ENCODE data around the gene NME4.
"Not testable (repeated sequence)": the region's sequence is repeated elsewhere in the genome, so short reads cannot be mapped to it uniquely, and the experiment has no call there.

Gene NME4

DNA sequence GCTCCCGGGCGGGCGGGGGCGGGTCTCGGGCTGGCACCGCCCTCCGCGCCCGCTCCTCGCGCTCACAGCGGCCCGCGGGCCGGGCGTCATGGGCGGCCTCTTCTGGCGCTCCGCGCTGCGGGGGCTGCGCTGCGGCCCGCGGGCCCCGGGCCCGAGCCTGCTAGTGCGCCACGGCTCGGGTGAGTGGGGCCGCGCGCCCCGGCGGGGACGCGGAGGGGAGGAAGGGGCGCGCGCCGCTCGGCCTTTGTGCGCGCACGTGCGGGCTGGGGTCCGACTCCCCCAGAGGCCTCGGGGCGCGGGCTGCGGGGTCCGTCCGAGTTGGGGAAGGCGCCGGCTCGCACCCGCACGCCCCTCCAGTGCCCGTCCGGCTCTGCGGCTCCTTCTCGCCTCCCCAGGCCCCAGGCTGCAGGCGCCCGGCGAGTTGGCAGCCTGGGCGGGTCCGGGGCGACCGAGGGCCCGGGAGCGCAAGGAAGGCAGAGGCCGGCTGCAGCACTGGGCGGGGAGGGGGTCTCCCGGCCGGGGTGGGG is at the start of gene NME4:
Gene NME4 (plus strand): TSS at position 65 of the 527 bp plus-strand sequence. CDS start 24 bp downstream, at position 89.
- no peak for DNase-seq (ENCODE audit: low spot score)

DNA sequence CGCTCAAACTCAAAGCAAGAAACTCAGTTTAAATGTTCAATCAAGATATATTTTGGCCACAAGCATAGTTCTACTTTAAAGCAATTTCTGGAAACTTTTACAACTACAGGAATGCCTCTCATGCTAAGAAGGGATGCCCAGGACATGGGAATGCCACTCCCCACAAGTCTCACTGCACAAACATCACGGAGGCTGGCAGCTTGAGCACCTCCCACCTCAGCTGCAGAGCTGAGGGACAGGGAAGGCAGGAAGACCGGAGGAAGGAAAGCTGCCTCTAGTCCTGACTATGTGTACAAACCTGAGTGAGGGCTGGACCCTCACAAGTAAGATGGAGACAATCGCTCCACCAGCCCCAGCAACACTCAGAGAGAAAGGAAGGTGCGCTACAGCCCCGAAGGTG is 49.8 kb upstream of the NME4 start:
- DNase-seq (ENCODE audit: low spot score), result no peak

DNA sequence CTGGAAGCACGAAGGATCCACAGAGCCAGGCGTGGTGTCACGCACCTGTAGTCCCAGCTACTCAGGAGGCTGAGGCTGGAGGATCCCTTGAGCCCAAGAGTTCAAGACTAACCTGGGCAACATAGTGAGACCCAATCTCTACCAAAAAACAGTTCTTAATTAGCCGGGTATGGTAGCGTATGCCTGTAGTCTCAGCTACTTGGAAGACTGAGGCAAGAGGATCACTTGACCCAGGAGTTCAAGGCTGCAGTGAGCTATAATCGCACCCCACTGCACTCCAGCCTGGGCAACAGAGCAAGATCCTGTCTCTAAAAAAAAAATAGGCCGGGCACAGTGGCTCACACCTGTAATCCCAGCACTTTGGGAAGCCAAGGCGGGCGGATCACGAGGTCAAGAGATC is 48.5 kb upstream of the NME4 start:
- not testable (repeated sequence) for DNase-seq (ENCODE audit: low spot score)

DNA sequence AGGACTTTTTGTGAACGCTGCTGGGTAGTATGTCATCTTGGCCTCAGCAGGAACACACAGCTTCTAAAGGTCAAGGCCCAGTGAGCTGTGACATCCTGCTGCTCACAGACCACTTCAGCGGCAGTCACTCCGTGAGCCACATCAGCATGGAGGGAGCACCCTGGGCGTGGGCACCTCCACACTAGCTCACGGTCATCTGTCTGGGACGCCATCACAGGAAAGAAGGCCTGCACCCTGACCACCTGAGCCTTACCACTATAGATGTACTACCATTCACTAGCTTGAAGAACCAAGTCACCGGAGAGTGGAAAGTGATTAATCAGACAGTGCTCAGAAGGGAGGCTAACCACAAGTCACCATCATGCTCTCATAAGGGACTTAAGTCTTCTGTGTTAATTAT is 47.8 kb upstream of the NME4 start:
- DNase-seq (ENCODE audit: low spot score), result no peak

DNA sequence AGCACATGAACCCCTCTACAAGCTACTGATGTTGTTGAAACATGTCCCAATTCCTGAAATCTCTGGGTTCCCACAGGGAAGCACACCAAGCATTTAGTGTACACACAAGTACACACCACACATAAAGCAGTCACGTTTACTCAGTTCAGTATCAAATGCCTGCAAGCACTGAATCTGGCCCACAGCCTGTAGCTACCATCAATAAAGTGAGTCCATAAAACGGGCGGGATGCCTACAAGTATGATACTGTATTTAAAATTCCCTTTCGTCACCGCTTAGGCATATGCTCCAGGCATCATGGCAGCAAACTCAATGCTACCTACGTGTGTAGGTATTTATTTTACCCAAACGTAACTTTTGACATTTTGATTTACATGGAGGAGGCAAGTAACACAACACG is 46.8 kb upstream of the NME4 start:
- no peak for DNase-seq (ENCODE audit: low spot score)

DNA sequence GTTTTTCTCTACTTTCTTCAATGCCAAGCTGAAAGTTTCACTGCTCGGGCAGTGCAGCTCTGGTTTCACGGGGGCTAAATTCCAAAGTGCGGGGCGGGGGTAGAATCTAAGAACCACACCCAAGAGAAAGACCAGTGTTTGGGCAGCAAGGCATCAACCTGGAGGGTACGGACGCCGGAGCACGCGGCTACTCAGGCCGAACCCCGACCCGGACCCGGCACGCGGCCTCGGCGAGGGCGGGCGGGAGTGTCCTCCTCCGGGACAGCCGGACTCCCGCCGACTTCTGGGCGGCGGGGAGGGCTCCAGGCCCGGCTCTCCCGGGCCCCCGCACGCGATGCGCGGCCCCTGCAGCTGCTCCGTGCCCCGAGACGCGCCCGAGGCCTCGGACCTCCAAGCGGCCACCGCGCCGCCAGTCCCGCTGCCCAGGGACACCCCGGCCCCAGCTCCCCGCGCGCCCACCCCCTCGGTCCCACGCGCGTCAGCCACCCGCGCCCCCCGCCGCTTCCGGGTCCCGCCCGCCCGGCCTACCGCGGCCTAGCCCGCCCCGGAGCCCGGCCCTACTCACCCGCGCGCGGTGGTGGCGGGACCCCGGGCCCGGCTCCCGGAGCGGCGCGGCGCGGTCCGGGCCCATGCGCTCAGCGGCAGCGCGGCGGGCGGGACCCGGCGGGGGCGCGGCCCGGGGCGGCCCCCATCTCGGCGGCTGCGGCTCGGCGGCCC is 45.0 kb upstream of the NME4 start:
- DNase-seq (ENCODE audit: low spot score), result no peak

DNA sequence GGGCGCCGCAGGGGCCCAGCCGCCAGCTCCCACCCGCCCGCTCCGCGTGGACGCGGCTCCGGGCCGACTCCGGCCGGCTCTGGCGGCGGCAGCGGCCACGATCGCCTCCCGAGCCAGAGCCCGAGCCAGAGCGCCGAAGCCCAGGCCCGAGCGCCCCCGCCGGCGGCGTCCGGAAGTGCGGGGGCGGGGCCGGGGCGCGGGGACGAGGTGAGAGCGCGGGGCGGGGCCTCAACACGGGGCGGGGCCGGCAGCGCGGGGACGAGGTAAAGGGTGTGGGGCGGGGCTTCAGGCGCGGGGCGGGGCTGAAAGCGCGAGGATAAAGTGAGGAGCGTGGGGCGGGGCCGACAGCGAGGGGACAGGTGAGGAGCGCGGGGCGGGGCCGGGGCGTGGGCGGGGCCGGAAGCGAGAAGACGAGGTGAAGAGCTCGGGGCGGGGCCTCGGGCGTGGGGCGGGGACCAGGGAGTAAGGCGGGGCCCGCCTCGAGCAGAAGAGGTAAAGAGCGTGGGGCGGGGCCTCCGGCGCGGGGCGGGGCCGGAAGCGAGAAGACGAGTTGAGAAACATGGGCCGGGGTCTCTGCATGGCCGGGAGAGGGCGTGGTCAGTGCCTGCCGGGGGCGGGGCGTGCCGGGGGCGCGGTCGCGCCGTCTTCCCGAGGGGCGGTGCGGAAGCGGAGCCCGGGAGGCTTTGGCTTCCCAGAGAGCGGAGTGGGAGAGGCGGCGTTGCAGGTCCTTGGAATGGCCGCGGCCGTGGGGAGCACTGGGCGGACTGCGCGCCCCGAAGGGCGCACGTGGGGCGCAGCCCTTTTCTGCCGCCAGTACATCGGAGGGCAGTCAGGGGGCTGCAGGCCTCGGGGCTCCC is 44.2 kb upstream of the NME4 start, which contains the start of gene AXIN1:
Gene AXIN1 (minus strand): TSS at position 177 of the 857 bp plus-strand sequence. CDS start 5,698 bp downstream, outside the sequence.
- peak; percentile 95 for DNase-seq (ENCODE audit: low spot score)

DNA sequence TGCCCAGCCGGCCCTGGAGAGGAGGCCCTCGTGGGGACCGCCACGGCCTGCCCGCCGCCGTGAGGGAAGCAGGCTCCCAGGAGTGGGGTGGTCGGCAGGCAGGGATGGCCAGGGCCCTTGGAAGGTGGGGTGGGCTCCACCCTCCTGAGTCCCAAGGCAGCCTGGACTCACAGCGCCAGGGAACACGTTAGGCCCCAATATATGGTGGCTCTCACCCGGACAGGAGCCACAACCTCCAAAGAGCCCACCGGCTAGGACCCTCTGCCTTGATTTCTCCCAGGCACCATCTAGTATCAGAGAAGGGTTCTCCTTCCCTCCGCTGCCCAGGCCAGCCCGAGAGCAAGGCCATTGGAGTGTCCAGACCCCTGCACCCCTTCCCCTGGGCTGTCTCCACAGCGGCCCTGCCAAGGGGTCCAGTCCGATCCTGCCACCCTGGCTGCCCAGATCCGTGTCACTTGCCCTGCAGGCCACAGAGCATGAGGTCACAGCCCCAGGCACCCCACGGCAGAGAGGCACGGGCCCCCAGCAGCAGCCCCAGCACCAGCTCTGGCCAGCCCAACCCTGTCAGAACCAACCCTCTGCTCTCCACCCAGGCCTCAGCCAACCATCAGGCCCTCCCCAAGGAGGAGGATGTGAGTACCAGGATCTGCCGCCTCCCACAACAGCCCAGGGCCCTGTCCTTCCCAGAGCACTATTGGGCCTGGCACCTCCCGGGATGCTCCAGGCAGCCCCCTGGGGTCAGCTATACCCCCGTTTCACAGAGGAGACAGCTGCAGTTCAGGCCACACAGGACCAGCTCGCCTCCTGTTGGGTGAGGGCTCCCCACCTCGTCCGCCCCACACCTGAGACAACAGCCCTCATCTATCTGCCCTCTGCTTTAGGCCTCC is 43.4 kb upstream of the NME4 start:
- DNase-seq (ENCODE audit: low spot score), result no peak

DNA sequence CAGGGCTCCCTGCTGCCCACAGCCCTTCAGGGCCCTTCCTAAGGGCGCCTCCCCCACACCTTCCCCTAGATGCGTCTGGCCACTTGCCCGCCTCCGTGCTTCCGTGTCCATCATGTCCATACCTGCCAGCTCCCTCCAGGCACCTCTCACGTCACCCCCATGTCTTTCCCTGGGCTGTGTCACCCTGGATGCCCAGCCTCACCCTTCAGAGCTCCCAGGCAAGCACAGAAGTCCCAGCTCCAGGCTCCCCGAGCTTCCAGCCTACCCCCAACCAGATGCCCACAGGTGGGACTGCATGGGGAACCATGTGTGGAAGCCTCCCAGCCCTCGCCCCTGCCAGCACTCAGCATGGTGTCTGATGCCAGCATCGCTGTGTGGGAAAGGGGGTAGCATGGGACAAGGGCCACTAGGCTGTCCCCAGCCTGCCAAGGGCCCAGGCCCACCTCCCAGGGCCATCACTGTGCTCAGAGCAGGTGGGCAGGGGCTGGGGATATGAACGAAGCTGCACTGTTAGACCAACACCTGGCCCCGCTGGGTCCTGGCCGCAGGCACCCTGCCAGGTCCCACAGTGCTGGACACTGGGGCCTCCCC is 42.6 kb upstream of the NME4 start:
- DNase-seq (ENCODE audit: low spot score), result no peak

DNA sequence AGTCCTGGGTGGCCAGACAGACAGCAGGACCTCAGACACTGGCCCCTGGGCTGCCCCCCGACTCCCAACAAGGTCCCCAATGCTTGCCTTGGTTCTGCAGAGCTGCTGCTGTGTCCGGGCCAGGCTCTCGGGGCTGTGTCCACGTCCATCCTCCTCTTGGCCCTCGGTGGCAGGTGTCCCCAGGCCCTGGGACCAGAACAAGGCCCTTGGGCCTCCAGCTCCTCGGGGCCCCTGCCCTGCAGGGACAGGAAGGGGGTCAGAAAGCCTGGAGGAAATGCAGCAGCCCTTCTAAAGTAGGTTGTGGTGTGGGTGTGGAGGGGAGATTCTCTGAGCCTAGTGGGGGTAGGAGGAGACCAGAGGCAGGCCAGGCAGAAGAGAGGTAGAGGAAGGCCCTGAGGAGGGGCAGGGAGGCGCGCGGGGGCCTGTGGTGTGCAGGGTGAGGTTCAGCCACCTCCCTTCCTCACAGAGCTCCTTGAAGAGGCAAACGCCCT is 42.0 kb upstream of the NME4 start:
- DNase-seq (ENCODE audit: low spot score), result no peak

DNA sequence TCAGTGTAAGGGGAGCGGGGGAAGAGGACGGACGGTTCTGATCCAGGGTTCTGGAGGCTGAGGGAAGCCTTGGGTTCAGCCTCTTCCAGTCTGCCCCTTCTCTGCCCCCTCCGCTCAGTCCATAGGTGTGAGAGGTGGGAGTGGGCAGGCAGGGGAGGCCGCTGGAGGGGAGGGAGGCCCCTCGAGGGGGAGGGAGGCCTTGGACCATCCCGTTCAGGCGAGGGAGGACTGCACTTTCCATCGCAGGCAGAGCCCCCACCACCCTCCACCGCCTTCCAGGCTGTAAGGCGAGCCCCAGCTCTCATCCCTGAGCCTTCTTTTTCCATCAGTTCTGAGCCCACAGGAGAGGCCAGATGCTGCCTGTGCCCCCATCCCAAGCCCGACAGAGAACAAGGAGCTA is 40.3 kb upstream of the NME4 start:
- DNase-seq (ENCODE audit: low spot score), result no peak

DNA sequence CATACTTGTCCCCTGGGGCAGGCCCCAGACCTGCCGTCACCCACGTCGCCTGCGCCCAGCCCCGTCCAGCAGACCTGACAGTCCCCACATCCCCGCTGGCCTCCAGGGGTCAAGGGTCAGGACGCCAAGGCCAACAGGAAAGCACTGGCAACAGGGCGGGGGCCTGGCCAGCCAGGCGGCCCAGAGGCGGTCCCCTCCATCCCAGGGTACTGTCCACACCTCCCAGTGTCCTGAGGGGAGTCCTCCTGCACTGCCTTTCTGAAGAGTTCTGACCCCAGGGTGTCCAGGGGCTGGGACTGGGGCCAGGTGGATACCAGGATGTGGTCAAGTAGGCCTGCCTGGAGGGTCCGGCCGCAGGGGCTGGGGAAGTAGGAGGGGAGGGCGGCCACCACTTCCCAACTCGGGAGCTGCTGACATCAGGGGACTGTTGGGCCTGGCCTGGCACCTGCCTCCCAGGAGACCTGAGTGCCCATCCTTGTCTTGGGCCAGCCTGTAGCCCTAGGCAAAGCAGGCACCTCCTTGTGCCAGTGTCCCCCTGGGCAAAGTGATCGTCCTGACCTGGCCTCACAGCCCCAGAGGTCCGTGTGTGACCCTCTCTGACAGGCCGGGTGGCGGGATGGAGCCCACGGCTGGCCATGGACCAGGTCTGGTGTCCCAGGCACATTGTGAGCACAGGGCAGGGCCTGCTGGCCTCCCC is 37.8 kb upstream of the NME4 start:
- DNase-seq (ENCODE audit: low spot score), result no peak

DNA sequence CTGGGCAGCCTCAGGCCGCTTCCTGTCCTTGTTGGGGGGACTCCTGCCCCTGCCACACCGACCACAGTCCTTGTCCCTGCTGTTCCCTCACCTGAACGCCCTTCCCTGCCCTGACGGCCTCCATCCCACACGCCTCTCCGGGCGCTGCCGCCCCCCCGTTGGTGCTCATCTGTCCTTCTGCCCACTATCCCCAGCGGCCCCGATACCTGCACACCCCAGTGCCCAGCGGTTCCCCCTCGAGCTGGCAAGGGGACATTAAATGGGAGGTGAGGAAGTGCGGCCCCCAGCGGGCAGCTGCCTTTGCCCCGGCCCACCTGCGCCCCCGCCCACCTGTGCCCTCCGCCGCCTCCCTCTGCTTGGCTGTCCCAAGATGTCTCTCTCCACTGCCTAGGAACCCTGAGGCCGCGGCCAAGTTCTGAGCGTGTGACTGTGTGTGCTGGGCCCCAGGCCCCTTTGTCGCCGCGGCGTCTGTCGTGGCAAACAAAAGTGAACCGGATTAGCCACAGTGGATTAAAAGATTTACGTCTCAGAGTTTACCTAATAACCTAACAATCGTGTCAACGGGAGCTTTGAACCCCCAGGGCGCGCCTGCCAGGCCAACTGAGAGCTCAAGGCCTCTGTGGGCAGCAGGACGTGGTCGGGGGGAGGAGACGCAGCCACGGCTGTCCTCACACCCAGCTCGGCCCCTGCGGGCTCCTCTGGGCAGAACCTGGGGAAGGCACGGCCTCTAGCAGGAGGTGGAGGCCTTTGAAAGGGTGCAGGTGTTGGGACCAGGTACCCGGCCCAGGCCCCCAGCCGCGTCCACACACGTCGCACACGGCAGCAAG is 36.9 kb upstream of the NME4 start:
- DNase-seq (ENCODE audit: low spot score), result no peak

DNA sequence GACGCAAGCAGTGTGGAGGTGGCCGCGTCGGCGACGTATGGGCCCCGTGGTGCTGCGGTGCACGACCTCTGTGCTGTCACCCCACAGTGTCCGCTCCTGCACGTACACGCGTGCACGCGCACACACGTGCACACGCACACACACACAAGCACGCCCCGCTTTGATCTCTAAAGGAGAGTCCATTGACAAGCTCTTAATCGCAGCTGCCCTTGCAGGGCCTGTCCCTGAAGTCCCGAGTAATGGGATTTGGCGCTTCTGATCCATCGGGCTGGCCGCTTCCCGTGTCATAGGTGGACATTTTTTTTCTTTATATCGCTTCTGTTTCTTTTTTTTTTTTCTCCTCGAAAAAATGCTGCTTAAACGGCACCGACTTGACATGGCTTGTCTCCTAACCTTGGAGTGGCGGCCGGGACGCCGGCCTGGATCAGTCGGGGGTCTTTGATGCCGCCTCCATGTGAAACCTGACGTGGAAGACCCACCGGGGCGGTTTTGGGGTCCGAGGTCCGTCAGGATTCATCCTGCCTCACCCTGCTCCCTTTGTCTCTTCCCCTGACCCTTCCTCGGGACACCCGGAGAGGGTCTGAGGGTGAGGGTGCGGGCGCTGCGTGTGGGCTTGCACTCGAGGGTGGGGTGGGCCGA is 36.2 kb upstream of the NME4 start:
- no peak for DNase-seq (ENCODE audit: low spot score)

DNA sequence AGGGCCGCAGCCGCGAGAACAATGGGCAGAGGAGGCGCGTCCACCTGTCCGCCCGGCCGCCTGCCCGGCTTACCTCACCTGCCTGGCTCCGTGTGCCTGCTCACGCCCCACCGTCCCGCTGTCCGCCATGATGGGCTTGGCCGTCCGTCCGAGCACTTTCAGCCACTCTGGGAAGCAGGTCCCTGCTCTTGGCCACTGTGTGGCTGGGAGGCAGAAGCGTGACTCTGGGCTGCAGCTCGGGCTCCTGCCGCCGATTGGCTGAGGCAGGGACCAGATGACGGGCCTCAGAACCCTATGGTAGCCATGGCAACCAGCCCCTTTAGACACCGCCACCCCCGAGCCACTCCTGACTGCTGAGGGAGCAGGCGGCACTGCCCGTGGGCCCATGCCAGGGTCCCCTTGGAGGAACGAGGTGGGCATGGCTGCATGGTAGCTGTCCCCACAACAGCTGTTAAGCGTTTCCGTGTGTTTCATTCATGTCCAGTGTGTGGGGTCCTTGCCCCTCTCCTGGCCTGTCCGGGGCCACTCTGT is 35.6 kb upstream of the NME4 start:
- DNase-seq (ENCODE audit: low spot score), result no peak

DNA sequence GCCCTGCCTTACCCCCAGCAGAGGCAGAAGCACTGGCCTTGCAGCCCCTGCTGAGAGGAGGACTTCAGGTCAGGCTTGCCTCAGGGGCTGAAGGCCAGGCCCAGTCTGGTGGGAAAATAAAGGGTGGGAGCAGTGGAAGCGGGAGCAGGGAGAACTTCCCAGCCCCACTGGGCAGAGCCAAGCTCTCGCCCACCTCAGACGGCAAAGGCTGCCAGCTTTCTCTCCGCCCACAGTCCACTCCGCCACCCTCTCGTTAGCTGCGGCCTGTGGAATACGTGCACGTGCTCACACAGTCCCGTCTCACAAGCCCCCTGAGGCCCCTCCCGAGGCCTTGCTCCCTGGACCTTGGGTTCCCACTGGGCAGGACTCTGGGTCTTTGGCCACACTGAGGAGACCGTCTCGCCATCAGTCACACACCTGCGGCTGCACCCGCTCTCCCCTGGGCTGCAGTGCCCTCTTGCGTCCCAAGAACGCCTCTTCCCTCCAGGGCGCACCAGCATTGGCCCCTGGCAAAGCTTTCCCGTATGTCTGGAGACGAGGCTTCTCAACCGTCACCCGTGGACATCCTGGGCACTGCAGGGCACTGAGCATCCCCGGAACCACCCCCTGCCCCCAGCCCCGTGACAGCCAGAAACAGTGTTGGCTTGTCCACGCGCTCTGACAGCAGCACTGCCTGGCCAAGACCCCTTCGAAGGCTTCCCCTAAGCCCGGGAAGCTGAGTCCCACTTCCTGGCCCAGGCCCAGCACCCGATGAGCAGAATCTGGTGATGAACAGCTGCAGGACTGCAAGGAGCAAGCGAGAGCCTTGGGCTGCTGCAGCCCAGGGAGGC is 34.9 kb upstream of the NME4 start:
- peak; percentile 88 for DNase-seq (ENCODE audit: low spot score)

DNA sequence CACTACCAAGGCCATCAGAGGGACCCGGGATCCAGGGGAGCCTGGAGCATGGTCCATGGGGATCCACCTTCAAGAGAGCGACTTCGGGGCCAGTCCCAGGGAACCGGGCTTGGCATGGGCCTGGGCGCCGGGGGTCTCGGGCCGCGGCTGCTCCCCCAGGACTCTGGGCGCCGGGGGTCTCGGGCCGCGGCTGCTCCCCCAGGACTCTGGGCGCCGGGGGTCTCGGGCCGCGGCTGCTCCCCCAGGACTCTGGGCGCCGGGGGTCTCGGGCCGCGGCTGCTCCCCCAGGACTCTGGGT is 34.3 kb upstream of the NME4 start:
- DNase-seq (ENCODE audit: low spot score), result not testable (repeated sequence)

DNA sequence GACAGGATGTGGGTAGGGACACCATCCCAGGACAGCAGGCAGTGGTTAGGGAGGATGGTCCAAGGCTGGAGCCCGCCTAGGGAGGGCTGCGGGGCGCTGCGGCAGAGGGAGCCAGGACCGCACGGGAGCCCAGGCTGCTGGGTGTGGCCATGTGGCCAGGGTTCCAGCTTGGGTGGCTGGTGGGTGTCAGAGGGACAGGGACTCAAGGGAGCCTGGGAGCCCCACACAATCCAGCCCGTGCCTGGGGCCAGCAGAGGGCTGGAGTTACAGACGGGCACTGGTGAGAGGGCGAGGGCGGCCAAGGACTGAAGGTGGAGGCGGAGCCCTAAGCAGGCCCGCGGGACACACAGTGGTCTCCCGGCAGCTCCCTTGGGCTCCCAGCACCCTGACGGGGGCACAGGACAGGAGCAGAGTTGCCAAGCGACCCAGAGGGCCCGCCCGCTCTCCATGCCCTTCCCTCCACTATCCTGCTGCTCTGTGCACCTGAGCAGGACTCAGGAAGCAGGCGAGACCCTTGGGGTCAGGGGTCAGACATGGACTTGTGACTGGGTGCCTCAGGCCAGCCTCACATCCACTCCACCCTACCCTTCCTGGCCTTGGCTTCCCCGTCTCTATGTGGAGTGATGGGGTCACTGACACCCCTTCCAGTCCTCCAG is 33.8 kb upstream of the NME4 start:
- DNase-seq (ENCODE audit: low spot score), result no peak

All from cerebellar cortex (tissue), 1 donor.